Kidney epithelial cell (primary cell): ENCODE results near the gene B3GAT3. TPM values are rescaled to one million over a fixed set of nuclear protein-coding genes. Genes with fewer than 3 reads are reported as not detected.

Source experiments
- DNase-seq: peaks from one replicate; pipeline ENCODE4 v3.0.0-alpha.2; 2010; ENCODE audit warnings: low read depth
- H3K27me3 ChIP-seq: 2 replicates; pipeline ENCODE4 v1.6.0; 2011; ENCODE audit warnings: low read length; ENCODE audit not compliant: control insufficient read depth, insufficient read depth
- H3K36me3 ChIP-seq: 2 replicates; pipeline ENCODE4 v1.5.1; 2011; ENCODE audit warnings: low read length; ENCODE audit not compliant: control insufficient read depth, insufficient read depth
- H3K4me3 ChIP-seq: 2 replicates; pipeline ENCODE4 v1.5.1; 2011; ENCODE audit warnings: low read depth, mild to moderate bottlenecking, control low read depth, low read length
- CTCF ChIP-seq: IDR thresholded peaks from 2 replicates; pipeline ENCODE4 v1.5.1; 2011; ENCODE audit warnings: mild to moderate bottlenecking, moderate library complexity, low read length, control low read depth, inconsistent platforms; ENCODE audit not compliant: insufficient read depth, poor library complexity, severe bottlenecking
- total RNA-seq: library from RNA; depleted of rRNA; stranded (reverse); fragments of >200 nt; gene quantifications from 2 replicates; pipeline ENCODE4 v1.2.3, GENCODE V29; 2015

B3GAT3 gene
- 68.7 and 80.8 TPM in 2 replicates for total RNA-seq

GRCh38 chr11:62621567-62622470 is at the start of gene B3GAT3:
Gene B3GAT3 (minus strand): TSS chr11:62621986. CDS start chr11:62621947, 39 bp downstream.
- no peaks in the 10 kb centered on the region for H3K27me3 ChIP-seq
- H3K36me3 ChIP-seq = peaks cover 3% of the 10 kb centered on the region
- no peak for TF ChIP-seq CTCF
- peak within 1 kb of the TSS; percentile 57 for H3K4me3 ChIP-seq
- peak; percentile 93 for DNase-seq

GRCh38 chr11:62671236-62671607 is 49.4 kb upstream of the B3GAT3 start:
- TF ChIP-seq CTCF = no peak

GRCh38 chr11:62669420-62670161 is 47.8 kb upstream of the B3GAT3 start:
- Histone ChIP-seq H3K4me3 (no peak overlapping the region), H3K27me3 (no peaks in the 10 kb centered on the region), H3K36me3 (no peaks in the 10 kb centered on the region)
- DNase-seq = no peak
- TF ChIP-seq CTCF = no peak

More at GRCh38 chr11:62671236-62671607, 49.4 kb upstream of the B3GAT3 start:
- peak overlapping the region; percentile 92 for H3K4me3 ChIP-seq
- H3K36me3 ChIP-seq = no peaks in the 10 kb centered on the region
- no peaks in the 10 kb centered on the region for H3K27me3 ChIP-seq
- DNase-seq = no peak

- peaks cover 1% of the 10 kb centered on the region for H3K36me3 ChIP-seq
- no peak overlapping the region for H3K4me3 ChIP-seq
- no peak for DNase-seq
- TF ChIP-seq CTCF = no peak
- H3K27me3 ChIP-seq = no peaks in the 10 kb centered on the region
Measured at GRCh38 chr11:62667460-62667859, 45.7 kb upstream of the B3GAT3 start.

- H3K27me3 ChIP-seq = no peaks in the 10 kb centered on the region
- H3K36me3 ChIP-seq = peaks cover 1% of the 10 kb centered on the region
- DNase-seq = no peak
- peak overlapping the region; percentile 77 for H3K4me3 ChIP-seq
- TF ChIP-seq CTCF = no peak
Measured at GRCh38 chr11:62666259-62666926, 44.6 kb upstream of the B3GAT3 start.
